ENCODE measurements around the gene DKK2. TPM values are rescaled to one million over a fixed set of nuclear protein-coding genes. Genes with fewer than 3 reads are reported as not detected.

Gene DKK2
- polyA plus RNA-seq (2012; ENCODE audit: missing spikeins): not detected

- no peak for TF ChIP-seq TAF1 (IDR thresholded peaks at IDR 0.05; ENCODE audit: borderline replicate concordance, low read depth, low read length)
- peak; percentile 6 for DNase-seq (ENCODE audit: insufficient read length)
- no peak for FAIRE-seq
Observed at GRCh38 chr4:107035819-107036583, at the start of gene DKK2. Gene DKK2, minus strand, starts transcription at chr4:107036313. Its CDS starts 722 bp downstream, at chr4:107035591.

GRCh38 chr4:107077192-107077591 is 41.1 kb upstream of the DKK2 start:
- FAIRE-seq: no peak
- TF ChIP-seq POLR2A (IDR thresholded peaks at IDR 0.05; ENCODE audit: low read depth, low read length): no peak
- TF ChIP-seq POLR2AphosphoS5 (IDR thresholded peaks at IDR 0.05; ENCODE audit: low read depth, low read length): no peak
- no peak for TF ChIP-seq TAF1 (IDR thresholded peaks at IDR 0.05; ENCODE audit: borderline replicate concordance, low read depth, low read length)
- DNase-seq (ENCODE audit: insufficient read length): no peak

GRCh38 chr4:107072836-107073736 is 37.0 kb upstream of the DKK2 start:
- DNase-seq (ENCODE audit: insufficient read length): no peak
- FAIRE-seq: no peak
- TF ChIP-seq POLR2AphosphoS5 (IDR thresholded peaks at IDR 0.05; ENCODE audit: low read depth, low read length) (no peak), TAF1 (IDR thresholded peaks at IDR 0.05; ENCODE audit: borderline replicate concordance, low read depth, low read length) (no peak), POLR2A (IDR thresholded peaks at IDR 0.05; ENCODE audit: low read depth, low read length) (no peak)

- no peak for DNase-seq (ENCODE audit: insufficient read length)
- FAIRE-seq: no peak
- no peak for TF ChIP-seq POLR2AphosphoS5 (IDR thresholded peaks at IDR 0.05; ENCODE audit: low read depth, low read length)
- no peak for TF ChIP-seq TAF1 (IDR thresholded peaks at IDR 0.05; ENCODE audit: borderline replicate concordance, low read depth, low read length)
- no peak for TF ChIP-seq POLR2A (IDR thresholded peaks at IDR 0.05; ENCODE audit: low read depth, low read length)
Observed at GRCh38 chr4:107071108-107071507, 35.0 kb upstream of the DKK2 start.

- TF ChIP-seq POLR2A (IDR thresholded peaks at IDR 0.05; ENCODE audit: low read depth, low read length) (no peak), TAF1 (IDR thresholded peaks at IDR 0.05; ENCODE audit: borderline replicate concordance, low read depth, low read length) (no peak), POLR2AphosphoS5 (IDR thresholded peaks at IDR 0.05; ENCODE audit: low read depth, low read length) (no peak)
- no peak for FAIRE-seq
- no peak for DNase-seq (ENCODE audit: insufficient read length)
Observed at GRCh38 chr4:107069049-107069448, 32.9 kb upstream of the DKK2 start.

- no peak for TF ChIP-seq POLR2AphosphoS5 (IDR thresholded peaks at IDR 0.05; ENCODE audit: low read depth, low read length)
- TF ChIP-seq TAF1 (IDR thresholded peaks at IDR 0.05; ENCODE audit: borderline replicate concordance, low read depth, low read length): no peak
- TF ChIP-seq POLR2A (IDR thresholded peaks at IDR 0.05; ENCODE audit: low read depth, low read length): no peak
- DNase-seq (ENCODE audit: insufficient read length) (no peak), FAIRE-seq (no peak)
Observed at GRCh38 chr4:107068116-107068515, 32.0 kb upstream of the DKK2 start.

- TF ChIP-seq POLR2AphosphoS5 (IDR thresholded peaks at IDR 0.05; ENCODE audit: low read depth, low read length) (no peak), TAF1 (IDR thresholded peaks at IDR 0.05; ENCODE audit: borderline replicate concordance, low read depth, low read length) (no peak), POLR2A (IDR thresholded peaks at IDR 0.05; ENCODE audit: low read depth, low read length) (no peak)
- no peak for DNase-seq (ENCODE audit: insufficient read length)
- FAIRE-seq: no peak
Observed at GRCh38 chr4:107066621-107067020, 30.5 kb upstream of the DKK2 start.

- DNase-seq (ENCODE audit: insufficient read length) (no peak), FAIRE-seq (no peak)
- TF ChIP-seq POLR2A (IDR thresholded peaks at IDR 0.05; ENCODE audit: low read depth, low read length) (no peak), POLR2AphosphoS5 (IDR thresholded peaks at IDR 0.05; ENCODE audit: low read depth, low read length) (no peak), TAF1 (IDR thresholded peaks at IDR 0.05; ENCODE audit: borderline replicate concordance, low read depth, low read length) (no peak)
Observed at GRCh38 chr4:107065201-107065600, 29.1 kb upstream of the DKK2 start.

GRCh38 chr4:107060388-107060787 is 24.3 kb upstream of the DKK2 start:
- FAIRE-seq (no peak), DNase-seq (ENCODE audit: insufficient read length) (no peak)
- no peak for TF ChIP-seq POLR2A (IDR thresholded peaks at IDR 0.05; ENCODE audit: low read depth, low read length)
- TF ChIP-seq POLR2AphosphoS5 (IDR thresholded peaks at IDR 0.05; ENCODE audit: low read depth, low read length): no peak
- TF ChIP-seq TAF1 (IDR thresholded peaks at IDR 0.05; ENCODE audit: borderline replicate concordance, low read depth, low read length): no peak

- FAIRE-seq: no peak
- DNase-seq (ENCODE audit: insufficient read length): no peak
- TF ChIP-seq TAF1 (IDR thresholded peaks at IDR 0.05; ENCODE audit: borderline replicate concordance, low read depth, low read length) (no peak), POLR2AphosphoS5 (IDR thresholded peaks at IDR 0.05; ENCODE audit: low read depth, low read length) (no peak)
Observed at GRCh38 chr4:107058828-107059227, 22.7 kb upstream of the DKK2 start.

GRCh38 chr4:107050525-107051135 is 14.5 kb upstream of the DKK2 start:
- no peak for DNase-seq (ENCODE audit: insufficient read length)
- no peak for FAIRE-seq

More at GRCh38 chr4:107050525-107051135, 14.5 kb upstream of the DKK2 start:
- TF ChIP-seq TAF1 (IDR thresholded peaks at IDR 0.05; ENCODE audit: borderline replicate concordance, low read depth, low read length): no peak
- no peak for TF ChIP-seq POLR2A (IDR thresholded peaks at IDR 0.05; ENCODE audit: low read depth, low read length)
- TF ChIP-seq POLR2AphosphoS5 (IDR thresholded peaks at IDR 0.05; ENCODE audit: low read depth, low read length): no peak

Data from GM12892 (cell line).